ENCODE data around the gene SEMG1.

SEMG1 gene

GRCh38 chr20:45223136-45223535, 16.3 kb downstream of the SEMG1 start:
- no peak for DNase-seq (ENCODE audit: low read depth in 2 of 2)

- DNase-seq (ENCODE audit: low read depth in 2 of 2) = no peak
Observed at GRCh38 chr20:45226287-45226686, 19.5 kb downstream of the SEMG1 start.

GRCh38 chr20:45229264-45230056, 22.6 kb downstream of the SEMG1 start:
- peak; percentile 32 to 56 for DNase-seq (ENCODE audit: low read depth in 2 of 2)

- no peak for DNase-seq (ENCODE audit: low read depth in 2 of 2)
Observed at GRCh38 chr20:45230631-45231030, 23.8 kb downstream of the SEMG1 start.

GRCh38 chr20:45235995-45236394, 29.2 kb downstream of the SEMG1 start:
- no peak for DNase-seq (ENCODE audit: low read depth in 2 of 2)

GRCh38 chr20:45238139-45238538, 31.3 kb downstream of the SEMG1 start:
- no peak for DNase-seq (ENCODE audit: low read depth in 2 of 2)

GRCh38 chr20:45246109-45246508, 39.3 kb downstream of the SEMG1 start:
- no peak for DNase-seq (ENCODE audit: low read depth in 2 of 2)

GRCh38 chr20:45247865-45248264, 41.0 kb downstream of the SEMG1 start:
- no peak for DNase-seq (ENCODE audit: low read depth in 2 of 2)

GRCh38 chr20:45248609-45249008, 41.8 kb downstream of the SEMG1 start:
- DNase-seq (ENCODE audit: low read depth in 2 of 2) = no peak

GRCh38 chr20:45251884-45252560, 45.2 kb downstream of the SEMG1 start:
- DNase-seq (ENCODE audit: low read depth in 2 of 2) = no peak

- no peak for DNase-seq (ENCODE audit: low read depth in 2 of 2)
Observed at GRCh38 chr20:45253261-45253660, 46.4 kb downstream of the SEMG1 start.

- no peak for DNase-seq (ENCODE audit: low read depth in 2 of 2)
Observed at GRCh38 chr20:45254383-45255262, 47.8 kb downstream of the SEMG1 start, which contains the start of gene SLPI. Gene SLPI (minus strand): TSS chr20:45254564. CDS start chr20:45254543, 21 bp downstream.

- no peak for DNase-seq (ENCODE audit: low read depth in 2 of 2)
Observed at GRCh38 chr20:45257161-45257560, 50.3 kb downstream of the SEMG1 start.

- no peak for DNase-seq (ENCODE audit: low read depth in 2 of 2)
Observed at GRCh38 chr20:45257711-45258110, 50.9 kb downstream of the SEMG1 start.

- no peak for DNase-seq (ENCODE audit: low read depth in 2 of 2)
Observed at GRCh38 chr20:45258259-45258658, 51.4 kb downstream of the SEMG1 start.

GRCh38 chr20:45258664-45259063, 51.8 kb downstream of the SEMG1 start:
- no peak for DNase-seq (ENCODE audit: low read depth in 2 of 2)
